ENCODE measurements around the gene ARRDC3. TPM values are rescaled to one million over a fixed set of nuclear protein-coding genes. Genes with fewer than 3 reads are reported as not detected.
"Not testable (repeated sequence)": the region's sequence is repeated elsewhere in the genome, so short reads cannot be mapped to it uniquely, and the experiment has no call there.

ARRDC3 gene
- total RNA-seq, 4 donors from 2014 or later, result 37.0 to 58.2 (median 43.1) TPM

GRCh38 chr5:91401175-91401574, 18.1 kb upstream of the ARRDC3 start:
- Histone ChIP-seq H3K4me1 (peaks cover 0 to 6% (median 5%) of the 10 kb centered on the region in 4 donors), H3K9me3 (no peaks in the 10 kb centered on the region), H3K4me3 (no peak overlapping the region), H3K27me3 (no peaks in the 10 kb centered on the region), H3K27ac (replicated peaks in 1 of 4) (no peak overlapping the region), H3K36me3 (no peaks in the 10 kb centered on the region)
- 93% methylated on average over 2 of the region's 2 CpGs for WGBS
- intact Hi-C loops (cut with DNase I), result no loop called here
- DNase-seq (ENCODE audit: extremely low spot score), result no peak
- TF ChIP-seq CTCF (IDR thresholded peaks at IDR 0.05) (no peak), POLR2A (IDR thresholded peaks at IDR 0.05; ENCODE audit: low read depth) (no peak), POLR2AphosphoS5 (IDR thresholded peaks at IDR 0.05) (no peak), EP300 (IDR thresholded peaks at IDR 0.05) (no peak)

GRCh38 chr5:91397791-91398190, 14.7 kb upstream of the ARRDC3 start:
- TF ChIP-seq POLR2A (IDR thresholded peaks at IDR 0.05; ENCODE audit: low read depth) (no peak), EP300 (IDR thresholded peaks at IDR 0.05) (no peak), CTCF (IDR thresholded peaks at IDR 0.05) (no peak), POLR2AphosphoS5 (IDR thresholded peaks at IDR 0.05) (no peak)
- H3K36me3 ChIP-seq, result no peaks in the 10 kb centered on the region
- no peaks in the 10 kb centered on the region for H3K9me3 ChIP-seq
- H3K4me3 ChIP-seq, result no peak overlapping the region
- intact Hi-C loops (cut with DNase I), result no loop called here
- no peak for DNase-seq (ENCODE audit: extremely low spot score)
- no peak overlapping the region for H3K27ac ChIP-seq (replicated peaks in 1 of 4)
- H3K4me1 ChIP-seq, result no peaks in the 10 kb centered on the region
- H3K27me3 ChIP-seq, result no peaks in the 10 kb centered on the region

GRCh38 chr5:91390268-91390667, 7.2 kb upstream of the ARRDC3 start:
- H3K27me3 ChIP-seq, result no peaks in the 10 kb centered on the region
- no peak overlapping the region for H3K27ac ChIP-seq (replicated peaks in 1 of 4)
- WGBS, result 75% methylated on average over 4 of the region's 4 CpGs
- H3K36me3 ChIP-seq, result no peaks in the 10 kb centered on the region
- no peaks in the 10 kb centered on the region for H3K9me3 ChIP-seq
- no peaks in the 10 kb centered on the region for H3K4me1 ChIP-seq
- no peak for DNase-seq (ENCODE audit: extremely low spot score)
- intact Hi-C loops (cut with DNase I), result no loop called here
- TF ChIP-seq POLR2A (IDR thresholded peaks at IDR 0.05; ENCODE audit: low read depth) (no peak), EP300 (IDR thresholded peaks at IDR 0.05) (no peak), POLR2AphosphoS5 (IDR thresholded peaks at IDR 0.05) (no peak), CTCF (IDR thresholded peaks at IDR 0.05) (no peak)
- no peak overlapping the region for H3K4me3 ChIP-seq

- not testable (repeated sequence) for H3K9me3 ChIP-seq; H3K4me3 ChIP-seq; DNase-seq (ENCODE audit: extremely low spot score); H3K4me1 ChIP-seq; H3K27me3 ChIP-seq; H3K27ac ChIP-seq (replicated peaks in 1 of 4); H3K36me3 ChIP-seq
- intact Hi-C loops (cut with DNase I), result loop anchor here (5.0 kb wide), 1 partner anchor 162 kb away; no protein-coding TSS in a partner anchor
These were observed 6.4 kb upstream of the ARRDC3 start for GRCh38 chr5:91389555-91389954.

GRCh38 chr5:91388362-91388761, 5.2 kb upstream of the ARRDC3 start:
- WGBS, result 98% methylated on average over 5 of the region's 5 CpGs
- no peak for TF ChIP-seq POLR2A (IDR thresholded peaks at IDR 0.05; ENCODE audit: low read depth)
- no peak for TF ChIP-seq POLR2AphosphoS5 (IDR thresholded peaks at IDR 0.05)
- TF ChIP-seq CTCF (IDR thresholded peaks at IDR 0.05), result no peak
- TF ChIP-seq EP300 (IDR thresholded peaks at IDR 0.05), result no peak
- Histone ChIP-seq H3K27ac (replicated peaks in 1 of 4) (no peak overlapping the region), H3K9me3 (no peaks in the 10 kb centered on the region), H3K4me3 (no peak overlapping the region), H3K27me3 (no peaks in the 10 kb centered on the region), H3K36me3 (no peaks in the 10 kb centered on the region), H3K4me1 (peaks cover 9 to 15% (median 11%) of the 10 kb centered on the region in 4 donors)
- intact Hi-C loops (cut with DNase I), result loop anchor here (5.0 kb wide), 1 partner anchor 161 kb away; no protein-coding TSS in a partner anchor
- no peak for DNase-seq (ENCODE audit: extremely low spot score)
